ENCODE measurements around the gene GALNT6.

GRCh38 chr12:51362747-51363342, 28.4 kb downstream of the GALNT6 start:
- TF ChIP-seq, protein P1, sequence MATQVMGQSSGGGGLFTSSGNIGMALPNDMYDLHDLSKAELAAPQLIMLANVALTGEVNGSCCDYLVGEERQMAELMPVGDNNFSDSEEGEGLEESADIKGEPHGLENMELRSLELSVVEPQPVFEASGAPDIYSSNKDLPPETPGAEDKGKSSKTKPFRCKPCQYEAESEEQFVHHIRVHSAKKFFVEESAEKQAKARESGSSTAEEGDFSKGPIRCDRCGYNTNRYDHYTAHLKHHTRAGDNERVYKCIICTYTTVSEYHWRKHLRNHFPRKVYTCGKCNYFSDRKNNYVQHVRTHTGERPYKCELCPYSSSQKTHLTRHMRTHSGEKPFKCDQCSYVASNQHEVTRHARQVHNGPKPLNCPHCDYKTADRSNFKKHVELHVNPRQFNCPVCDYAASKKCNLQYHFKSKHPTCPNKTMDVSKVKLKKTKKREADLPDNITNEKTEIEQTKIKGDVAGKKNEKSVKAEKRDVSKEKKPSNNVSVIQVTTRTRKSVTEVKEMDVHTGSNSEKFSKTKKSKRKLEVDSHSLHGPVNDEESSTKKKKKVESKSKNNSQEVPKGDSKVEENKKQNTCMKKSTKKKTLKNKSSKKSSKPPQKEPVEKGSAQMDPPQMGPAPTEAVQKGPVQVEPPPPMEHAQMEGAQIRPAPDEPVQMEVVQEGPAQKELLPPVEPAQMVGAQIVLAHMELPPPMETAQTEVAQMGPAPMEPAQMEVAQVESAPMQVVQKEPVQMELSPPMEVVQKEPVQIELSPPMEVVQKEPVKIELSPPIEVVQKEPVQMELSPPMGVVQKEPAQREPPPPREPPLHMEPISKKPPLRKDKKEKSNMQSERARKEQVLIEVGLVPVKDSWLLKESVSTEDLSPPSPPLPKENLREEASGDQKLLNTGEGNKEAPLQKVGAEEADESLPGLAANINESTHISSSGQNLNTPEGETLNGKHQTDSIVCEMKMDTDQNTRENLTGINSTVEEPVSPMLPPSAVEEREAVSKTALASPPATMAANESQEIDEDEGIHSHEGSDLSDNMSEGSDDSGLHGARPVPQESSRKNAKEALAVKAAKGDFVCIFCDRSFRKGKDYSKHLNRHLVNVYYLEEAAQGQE (IDR thresholded peaks at IDR 0.05; ENCODE audit: insufficient read depth in 1 of 2, low read depth in 2 of 2, low read length in 2 of 2) = no peak
- TF ChIP-seq TAF1 (IDR thresholded peaks at IDR 0.05; ENCODE audit: borderline replicate concordance, insufficient read depth, low read length) (no peak), POLR2AphosphoS5 (IDR thresholded peaks at IDR 0.05; ENCODE audit: low read depth, low read length) (no peak), FOXP2 (optimal IDR thresholded peaks at IDR 0.05; ENCODE audit: borderline replicate concordance, extremely low read depth, extremely low read length, insufficient read depth) (no peak)
